MG63 (cell line): ENCODE results near the gene ATF4. TPM values are rescaled to one million over a fixed set of nuclear protein-coding genes. Genes with fewer than 3 reads are reported as not detected.

Experiments
- DNase-seq: peaks from one replicate; pipeline ENCODE4 v3.0.0-alpha.2; 2020
- H3K27me3 ChIP-seq: fragments of 250-450 bp; sonication (Bioruptor Pico); 2 replicates; pipeline ENCODE4 v1.5.1; 2020; ENCODE audit warnings: mild to moderate bottlenecking, moderate library complexity
- H3K36me3 ChIP-seq: fragments of 250-450 bp; sonication (Bioruptor Pico); 2 replicates; pipeline ENCODE4 v1.5.1; 2020; ENCODE audit warnings: mild to moderate bottlenecking, moderate library complexity
- H3K4me3 ChIP-seq: fragments of 250-450 bp; sonication (Bioruptor Pico); 2 replicates; pipeline ENCODE4 v1.5.1; 2020; ENCODE audit warnings: mild to moderate bottlenecking, moderate library complexity
- H3K9me3 ChIP-seq: fragments of 250-450 bp; sonication (Bioruptor Pico); 2 replicates; pipeline ENCODE4 v1.5.1; 2020; ENCODE audit warnings: mild to moderate bottlenecking, moderate library complexity
- total RNA-seq: library from RNA; depleted of rRNA; stranded (reverse); fragments of >200 nt; shearing (Covaris generic); gene quantifications from 2 replicates; pipeline ENCODE4 v1.2.3, GENCODE V29; 2014; ENCODE audit warnings: low replicate concordance; rRNA removed

ATF4 gene, protein sequence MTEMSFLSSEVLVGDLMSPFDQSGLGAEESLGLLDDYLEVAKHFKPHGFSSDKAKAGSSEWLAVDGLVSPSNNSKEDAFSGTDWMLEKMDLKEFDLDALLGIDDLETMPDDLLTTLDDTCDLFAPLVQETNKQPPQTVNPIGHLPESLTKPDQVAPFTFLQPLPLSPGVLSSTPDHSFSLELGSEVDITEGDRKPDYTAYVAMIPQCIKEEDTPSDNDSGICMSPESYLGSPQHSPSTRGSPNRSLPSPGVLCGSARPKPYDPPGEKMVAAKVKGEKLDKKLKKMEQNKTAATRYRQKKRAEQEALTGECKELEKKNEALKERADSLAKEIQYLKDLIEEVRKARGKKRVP
- 345 and 436 TPM in 2 replicates for total RNA-seq

DNA sequence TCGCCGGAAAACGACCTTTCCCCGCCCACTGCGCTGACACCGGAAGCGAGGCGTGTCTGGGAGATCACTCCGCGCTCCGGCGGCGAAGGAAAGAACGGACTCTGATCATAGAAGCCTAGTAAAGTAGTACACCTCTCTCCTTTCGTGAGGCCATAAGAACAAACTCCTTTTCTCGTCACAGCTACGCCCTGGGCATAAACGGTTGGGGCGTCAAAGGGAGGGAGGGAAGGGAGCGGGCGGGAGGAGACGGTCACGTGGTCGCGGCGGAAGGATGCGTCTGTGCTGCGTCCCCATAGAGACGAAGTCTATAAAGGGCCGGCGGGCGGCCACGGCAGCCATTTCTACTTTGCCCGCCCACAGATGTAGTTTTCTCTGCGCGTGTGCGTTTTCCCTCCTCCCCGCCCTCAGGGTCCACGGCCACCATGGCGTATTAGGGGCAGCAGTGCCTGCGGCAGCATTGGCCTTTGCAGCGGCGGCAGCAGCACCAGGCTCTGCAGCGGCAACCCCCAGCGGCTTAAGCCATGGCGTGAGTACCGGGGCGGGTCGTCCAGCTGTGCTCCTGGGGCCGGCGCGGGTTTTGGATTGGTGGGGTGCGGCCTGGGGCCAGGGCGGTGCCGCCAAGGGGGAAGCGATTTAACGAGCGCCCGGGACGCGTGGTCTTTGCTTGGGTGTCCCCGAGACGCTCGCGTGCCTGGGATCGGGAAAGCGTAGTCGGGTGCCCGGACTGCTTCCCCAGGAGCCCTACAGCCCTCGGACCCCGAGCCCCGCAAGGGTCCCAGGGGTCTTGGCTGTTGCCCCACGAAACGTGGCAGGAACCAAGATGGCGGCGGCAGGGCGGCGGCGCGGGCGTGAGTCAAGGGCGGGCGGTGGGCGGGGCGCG lies at the start of gene ATF4:
Gene ATF4, plus strand, starts transcription at position 337 of the 880 bp plus-strand sequence. CDS start 884 bp downstream, outside the sequence.
- Histone ChIP-seq H3K9me3 (no peaks in the 10 kb centered on the region), H3K4me3 (peak within 1 kb of the TSS; percentile 99), H3K27me3 (no peaks in the 10 kb centered on the region), H3K36me3 (peaks cover 54% of the 10 kb centered on the region)
- DNase-seq: peak; percentile 81

DNA sequence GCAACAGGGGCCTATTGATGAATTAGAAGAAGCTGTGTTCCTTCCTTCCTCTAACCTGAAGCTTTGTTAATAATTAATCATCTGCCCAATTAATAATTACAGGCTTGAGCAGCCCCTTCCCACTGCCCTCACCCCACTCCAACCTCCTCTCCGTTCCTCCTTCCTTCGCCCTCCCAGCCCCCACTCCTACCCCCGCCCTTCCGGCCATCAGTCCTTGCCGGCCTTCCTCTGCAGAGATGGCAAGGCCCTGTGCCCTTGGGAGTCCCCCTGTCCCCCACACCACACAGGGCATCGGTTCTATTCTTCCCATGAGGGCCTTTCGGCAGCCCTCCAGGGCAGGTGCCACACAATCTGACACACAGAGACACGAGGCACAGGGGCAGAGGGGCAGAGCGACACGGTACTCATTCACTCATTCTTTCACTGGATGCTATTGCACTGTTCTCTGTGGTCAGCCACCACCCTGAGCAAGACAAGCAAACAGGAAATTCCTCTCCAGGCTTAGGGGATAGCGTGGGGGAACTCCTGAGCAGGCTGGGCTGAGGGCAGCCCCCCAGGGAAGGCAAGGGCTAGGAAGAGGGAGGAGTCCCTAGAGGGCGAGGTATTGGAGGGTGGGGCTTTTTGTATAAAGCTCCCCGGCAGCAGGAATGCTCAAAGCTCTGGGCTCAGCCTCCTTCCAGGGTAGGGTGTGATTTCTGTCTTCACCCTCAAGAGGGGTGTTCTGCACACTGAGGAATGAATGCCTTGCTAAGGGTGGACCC lies 48.8 kb upstream of the ATF4 start:
- Histone ChIP-seq H3K9me3 (no peaks in the 10 kb centered on the region), H3K27me3 (no peaks in the 10 kb centered on the region), H3K36me3 (no peaks in the 10 kb centered on the region), H3K4me3 (no peak overlapping the region)
- DNase-seq: no peak

DNA sequence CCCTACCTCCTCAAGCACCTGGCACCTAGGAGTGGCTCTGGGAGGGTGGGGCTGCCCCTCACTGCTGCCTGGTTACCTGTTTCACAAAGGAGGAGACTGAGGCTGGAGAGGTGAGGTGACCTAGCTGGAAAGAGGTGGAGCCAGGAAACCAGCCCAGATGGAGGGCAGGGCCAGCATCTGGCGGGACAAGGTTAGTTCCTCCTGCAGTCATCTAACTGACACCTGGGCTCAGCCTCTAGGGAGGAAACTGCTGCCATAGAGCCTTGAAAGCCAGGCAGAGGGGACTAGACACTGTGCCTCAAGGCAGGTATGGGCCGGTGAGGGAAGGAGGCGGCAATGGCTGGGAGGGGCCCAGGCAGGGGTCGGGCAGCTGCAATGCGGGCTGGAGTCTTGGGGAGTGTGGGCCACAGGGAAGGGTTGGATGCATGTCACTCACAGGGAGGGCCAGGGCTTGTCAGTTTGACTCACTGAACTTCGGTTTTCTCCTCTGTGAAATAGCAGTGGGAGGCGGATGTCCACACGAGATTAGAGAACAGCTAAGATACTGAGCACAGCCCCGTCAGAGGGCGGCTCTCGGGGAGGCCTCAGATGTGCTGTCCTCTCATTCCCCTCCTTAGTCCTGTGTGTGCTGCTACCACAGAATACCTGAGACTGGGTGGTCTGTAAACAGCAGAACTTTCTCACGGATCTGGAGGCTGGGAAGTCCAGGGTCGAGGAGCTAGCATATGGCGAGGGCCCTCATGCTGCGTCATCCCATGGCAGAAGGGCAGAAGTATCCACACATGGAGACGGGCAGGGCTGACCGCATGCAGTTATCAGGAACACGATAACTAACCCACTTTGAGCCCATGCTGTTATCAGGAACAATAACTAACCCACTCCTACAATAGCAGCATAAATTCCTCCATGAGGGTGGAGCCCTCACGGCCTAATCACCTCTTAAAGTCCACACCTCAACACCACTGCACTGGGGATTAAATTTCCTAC lies 47.5 kb upstream of the ATF4 start:
- Histone ChIP-seq H3K4me3 (no peak overlapping the region), H3K9me3 (no peaks in the 10 kb centered on the region), H3K36me3 (no peaks in the 10 kb centered on the region), H3K27me3 (no peaks in the 10 kb centered on the region)
- no peak for DNase-seq

DNA sequence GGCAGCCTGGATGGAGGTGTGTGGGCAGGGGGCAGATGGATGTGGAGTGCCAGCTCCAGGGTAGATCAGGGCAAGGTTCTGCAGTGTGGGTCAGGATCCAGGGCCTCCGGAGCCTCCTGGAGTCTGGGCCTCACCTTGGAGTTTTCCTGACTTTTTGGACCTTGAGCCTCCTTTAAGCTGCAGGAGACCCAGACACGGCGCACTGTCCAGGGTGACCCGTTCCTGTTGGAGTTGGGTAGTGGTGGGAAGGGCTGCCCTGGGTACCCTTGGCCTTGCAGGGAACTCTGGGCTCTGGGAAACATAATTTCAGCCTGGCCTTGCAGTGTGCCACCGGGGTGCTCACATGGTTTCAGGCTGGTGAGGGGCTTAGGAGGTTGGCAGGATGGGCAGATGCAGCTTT lies 46.5 kb upstream of the ATF4 start:
- H3K4me3 ChIP-seq: no peak overlapping the region
- DNase-seq: no peak
- H3K36me3 ChIP-seq: no peaks in the 10 kb centered on the region
- H3K9me3 ChIP-seq: no peaks in the 10 kb centered on the region
- H3K27me3 ChIP-seq: no peaks in the 10 kb centered on the region

DNA sequence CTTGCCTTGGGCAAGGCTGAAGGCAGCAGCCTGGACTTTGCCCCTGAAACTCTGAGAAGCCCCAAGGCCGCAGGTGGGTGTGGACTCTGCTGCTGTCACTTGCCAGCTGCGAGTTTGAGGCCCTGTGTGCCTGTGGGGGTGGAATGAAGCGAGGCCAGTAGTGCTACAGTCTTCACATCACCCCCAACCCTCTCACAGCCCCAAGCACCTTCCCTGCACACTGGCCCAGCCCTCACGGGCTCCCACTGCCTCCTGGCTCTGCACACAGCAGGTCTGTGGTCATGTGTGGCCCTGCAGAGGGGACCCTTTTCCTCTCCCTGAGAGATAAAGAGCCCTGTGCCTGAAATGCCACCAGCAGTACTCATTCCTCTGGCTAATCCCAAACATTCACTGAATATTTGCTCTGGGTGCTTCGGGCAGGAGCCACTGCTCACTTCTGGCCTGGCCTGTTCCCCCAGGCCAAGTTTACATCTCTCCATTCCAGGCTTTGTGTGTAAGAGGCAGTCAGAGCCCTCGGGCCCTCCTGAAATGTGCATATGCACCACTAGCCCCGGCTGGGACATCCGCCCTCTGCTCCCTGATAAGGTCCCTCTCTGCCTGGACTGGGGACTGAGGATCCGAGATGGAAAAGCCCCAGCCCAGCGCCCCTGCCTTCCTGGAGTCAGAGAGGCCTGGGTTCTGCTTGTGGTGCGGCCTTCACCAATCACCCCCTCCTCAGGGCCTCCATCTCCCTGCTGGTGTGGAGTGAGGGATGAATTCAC lies 45.8 kb upstream of the ATF4 start:
- no peak for DNase-seq
- Histone ChIP-seq H3K27me3 (no peaks in the 10 kb centered on the region), H3K9me3 (no peaks in the 10 kb centered on the region), H3K36me3 (no peaks in the 10 kb centered on the region), H3K4me3 (no peak overlapping the region)

DNA sequence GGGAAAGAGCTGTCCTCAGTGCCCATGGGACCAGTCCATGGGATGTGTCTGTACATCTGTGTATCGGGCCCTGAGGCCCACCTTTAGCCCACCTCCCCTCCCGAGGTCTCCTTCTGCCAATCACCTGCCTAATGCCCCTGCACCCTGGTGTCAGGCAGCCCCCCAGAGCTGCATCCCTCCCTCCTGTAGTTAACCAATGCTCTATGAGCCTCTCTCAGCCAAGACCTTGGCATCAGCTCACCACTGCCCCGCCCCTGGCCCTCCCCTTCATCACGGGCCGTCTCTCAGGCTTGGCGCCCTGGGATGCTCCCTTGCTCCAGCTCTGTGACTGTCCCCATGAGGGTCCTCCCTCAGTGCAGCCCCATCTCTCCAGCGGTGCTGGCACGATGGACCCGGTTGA lies 45.0 kb upstream of the ATF4 start:
- no peak for DNase-seq
- Histone ChIP-seq H3K4me3 (no peak overlapping the region), H3K9me3 (no peaks in the 10 kb centered on the region), H3K36me3 (no peaks in the 10 kb centered on the region), H3K27me3 (no peaks in the 10 kb centered on the region)

DNA sequence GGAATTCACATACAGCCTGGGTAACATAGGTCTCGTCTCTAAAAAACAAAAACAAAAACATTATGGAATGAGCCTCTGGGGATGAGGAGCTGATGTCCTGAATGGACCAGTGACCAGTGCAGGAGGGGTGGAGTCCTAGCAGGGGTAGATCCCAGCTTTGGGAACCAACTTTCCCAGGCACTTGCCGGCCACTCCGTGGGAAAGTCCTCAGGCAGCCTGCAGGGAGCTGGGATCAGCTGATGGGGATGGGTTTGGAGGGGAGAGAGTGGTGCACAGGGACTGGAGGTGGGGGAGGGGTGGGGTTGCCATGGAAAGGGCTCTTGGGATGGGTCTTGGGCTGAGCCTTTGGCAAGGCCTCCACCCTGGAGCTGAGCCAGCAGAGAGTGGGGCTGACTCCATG lies 44.5 kb upstream of the ATF4 start:
- Histone ChIP-seq H3K9me3 (no peaks in the 10 kb centered on the region), H3K27me3 (no peaks in the 10 kb centered on the region), H3K36me3 (no peaks in the 10 kb centered on the region), H3K4me3 (no peak overlapping the region)
- no peak for DNase-seq

DNA sequence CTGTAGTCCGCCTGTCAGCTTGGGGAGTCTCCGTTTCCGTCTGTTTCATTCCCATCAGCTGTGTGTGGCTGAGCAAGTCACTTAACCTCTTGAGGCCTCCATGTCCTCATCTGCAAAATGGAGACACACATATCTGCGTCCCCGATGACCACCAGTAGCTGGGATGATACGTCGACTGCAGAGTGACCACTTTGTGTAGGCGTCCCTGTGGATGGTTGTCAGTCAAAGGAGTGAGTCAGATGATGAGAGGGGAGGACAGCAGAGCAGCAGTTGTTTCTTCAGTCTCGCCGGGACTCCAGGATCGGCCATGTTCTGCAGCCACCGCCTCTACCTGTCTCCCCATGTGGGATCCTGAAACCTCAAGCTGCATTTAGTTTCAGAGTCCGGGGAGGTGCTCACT lies 43.7 kb upstream of the ATF4 start:
- Histone ChIP-seq H3K9me3 (no peaks in the 10 kb centered on the region), H3K36me3 (no peaks in the 10 kb centered on the region), H3K4me3 (no peak overlapping the region), H3K27me3 (no peaks in the 10 kb centered on the region)
- DNase-seq: no peak

DNA sequence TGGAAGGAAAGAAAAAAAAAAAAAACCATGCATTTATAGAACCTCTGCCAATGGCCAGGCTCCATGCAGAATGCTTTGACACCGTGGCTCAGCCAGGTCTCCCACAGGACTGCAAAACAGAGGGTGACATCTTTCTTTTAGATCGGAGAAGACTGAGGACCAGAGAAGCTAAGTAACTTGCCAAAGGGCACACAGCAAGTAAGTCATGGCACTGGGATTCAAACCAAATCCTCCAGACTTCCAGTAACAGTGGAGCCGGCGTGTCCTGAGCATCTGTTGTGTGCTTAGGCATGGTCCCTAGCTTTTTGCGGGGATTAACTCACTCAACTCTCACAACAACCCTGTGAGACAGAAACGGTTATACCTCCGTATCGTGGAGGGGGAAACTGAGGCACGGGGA lies 42.8 kb upstream of the ATF4 start:
- Histone ChIP-seq H3K27me3 (no peaks in the 10 kb centered on the region), H3K9me3 (no peaks in the 10 kb centered on the region), H3K36me3 (no peaks in the 10 kb centered on the region), H3K4me3 (no peak overlapping the region)
- DNase-seq: no peak

DNA sequence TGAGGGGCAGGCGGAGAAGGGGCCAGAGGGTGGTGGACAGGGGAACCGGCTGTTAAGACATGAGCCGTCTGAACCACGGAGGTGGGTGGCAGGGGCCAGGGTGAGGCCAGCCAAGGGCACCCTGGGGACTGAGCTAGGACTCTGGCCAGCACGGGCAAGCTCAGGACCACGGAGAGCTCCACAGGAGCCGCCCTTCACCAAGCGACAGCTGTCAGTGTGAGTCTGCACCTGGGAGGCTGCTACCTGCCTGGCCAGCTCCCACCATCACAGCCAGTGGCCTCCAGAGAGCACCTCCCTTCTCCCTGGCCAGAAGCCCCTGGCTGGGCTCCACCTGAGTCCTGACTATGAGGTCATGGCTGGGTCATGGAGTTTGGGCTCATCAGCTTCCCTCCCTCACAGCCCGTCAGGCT lies 41.9 kb upstream of the ATF4 start:
- H3K9me3 ChIP-seq: no peaks in the 10 kb centered on the region
- H3K27me3 ChIP-seq: no peaks in the 10 kb centered on the region
- no peaks in the 10 kb centered on the region for H3K36me3 ChIP-seq
- no peak overlapping the region for H3K4me3 ChIP-seq
- no peak for DNase-seq

DNA sequence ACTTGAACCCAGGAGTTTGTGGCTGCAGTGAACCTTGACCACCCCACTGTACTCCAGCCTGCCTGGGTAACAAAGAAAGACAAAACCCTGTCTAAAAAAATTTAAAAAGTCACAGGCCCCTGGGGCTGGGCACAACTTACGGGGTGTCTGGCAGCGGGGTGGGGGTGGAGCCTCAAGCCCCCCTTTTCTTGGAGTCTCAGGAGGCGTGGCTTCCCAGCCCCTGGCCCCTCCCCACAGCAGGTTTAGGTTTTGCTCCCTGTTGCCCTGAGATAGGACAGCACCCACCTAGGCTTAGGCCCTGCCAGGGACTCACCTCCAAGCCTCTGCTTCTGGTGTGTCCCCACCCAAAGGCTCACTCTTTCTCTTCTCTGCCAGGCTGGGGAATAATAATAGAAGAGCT lies 41.1 kb upstream of the ATF4 start:
- no peaks in the 10 kb centered on the region for H3K27me3 ChIP-seq
- no peaks in the 10 kb centered on the region for H3K36me3 ChIP-seq
- no peak for DNase-seq
- no peak overlapping the region for H3K4me3 ChIP-seq
- H3K9me3 ChIP-seq: no peaks in the 10 kb centered on the region

DNA sequence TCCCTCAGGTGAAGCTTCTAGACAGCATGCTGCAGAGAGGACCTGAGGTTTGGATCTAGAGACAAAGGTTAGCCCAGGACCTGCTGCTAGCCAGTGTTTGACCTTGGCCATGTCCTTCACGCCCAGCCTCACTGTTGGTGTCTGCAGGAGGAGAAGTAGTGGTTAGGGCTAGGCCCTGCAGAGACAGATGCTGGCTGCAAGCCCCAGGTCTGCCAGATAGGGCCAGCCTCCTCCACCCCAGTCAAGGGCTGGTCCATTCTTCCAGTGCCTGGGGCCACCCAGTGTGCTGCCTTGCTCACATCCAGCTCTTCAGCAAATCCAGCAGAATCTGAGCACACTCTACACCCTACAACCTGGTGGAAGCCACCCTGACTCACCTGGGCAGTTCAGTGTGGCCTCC lies 39.8 kb upstream of the ATF4 start:
- Histone ChIP-seq H3K4me3 (no peak overlapping the region), H3K27me3 (no peaks in the 10 kb centered on the region), H3K9me3 (no peaks in the 10 kb centered on the region), H3K36me3 (no peaks in the 10 kb centered on the region)
- no peak for DNase-seq

DNA sequence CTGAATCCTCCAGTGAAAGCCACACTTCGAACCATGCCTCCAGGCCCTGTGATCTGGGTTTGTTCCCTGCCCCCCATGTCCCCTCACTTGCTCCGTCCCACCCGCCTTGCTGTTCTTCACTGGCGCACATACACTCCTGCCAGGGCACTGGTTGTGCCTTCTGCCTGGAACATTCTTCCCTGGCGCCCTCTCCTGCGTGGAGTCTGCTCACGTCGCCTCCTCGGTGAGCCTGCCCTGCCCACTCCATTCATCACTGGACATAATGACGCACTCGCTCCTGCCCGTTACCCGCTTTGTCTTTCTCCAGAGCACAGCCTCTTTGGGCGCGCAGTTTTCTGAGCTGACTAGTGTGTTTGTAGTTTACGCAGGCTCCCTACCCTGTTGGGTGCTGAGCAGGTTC lies 39.3 kb upstream of the ATF4 start:
- no peak for DNase-seq
- no peak overlapping the region for H3K4me3 ChIP-seq
- H3K9me3 ChIP-seq: no peaks in the 10 kb centered on the region
- no peaks in the 10 kb centered on the region for H3K36me3 ChIP-seq
- H3K27me3 ChIP-seq: no peaks in the 10 kb centered on the region

DNA sequence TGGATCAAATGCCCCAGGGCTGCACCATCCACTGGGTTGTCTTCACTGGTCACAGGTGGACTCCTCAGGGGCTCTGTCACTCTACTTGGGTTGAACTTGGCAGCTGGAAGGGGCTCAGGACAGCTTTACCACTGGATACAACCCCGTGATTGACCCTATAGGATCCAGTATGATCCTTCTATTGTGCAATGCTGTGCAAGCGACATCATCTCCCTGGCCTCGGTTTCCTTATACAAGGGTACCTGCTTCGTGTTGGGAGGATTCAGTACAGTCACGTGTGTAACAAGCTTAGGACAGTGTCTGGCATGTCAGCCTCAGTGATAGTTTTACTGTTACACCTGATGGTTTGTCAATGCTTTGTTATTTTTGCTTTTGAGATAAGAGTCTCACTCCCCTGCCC lies 38.8 kb upstream of the ATF4 start:
- Histone ChIP-seq H3K36me3 (no peaks in the 10 kb centered on the region), H3K9me3 (no peaks in the 10 kb centered on the region), H3K4me3 (no peak overlapping the region), H3K27me3 (no peaks in the 10 kb centered on the region)
- DNase-seq: no peak

DNA sequence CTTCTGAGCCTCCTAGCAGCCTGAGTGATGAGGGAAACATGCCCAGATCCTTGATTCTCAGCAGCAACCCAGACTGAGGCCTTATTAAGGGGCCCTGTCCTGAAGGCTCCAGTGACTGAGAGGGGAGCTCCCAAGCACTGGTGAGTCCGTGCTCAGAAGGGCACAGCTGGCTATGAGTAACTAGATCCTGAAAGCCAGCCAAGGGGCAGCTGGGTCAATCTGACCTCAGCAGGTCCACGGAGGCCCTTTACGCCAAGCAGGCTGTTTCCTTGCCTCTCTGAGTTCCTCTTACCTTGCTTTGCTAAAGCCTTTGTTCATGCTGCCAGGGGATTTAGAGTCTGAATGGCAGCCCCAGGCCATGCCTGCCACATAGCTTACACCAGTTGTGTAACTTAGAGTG lies 37.6 kb upstream of the ATF4 start:
- Histone ChIP-seq H3K9me3 (no peaks in the 10 kb centered on the region), H3K4me3 (no peak overlapping the region), H3K27me3 (no peaks in the 10 kb centered on the region), H3K36me3 (no peaks in the 10 kb centered on the region)
- DNase-seq: peak; percentile 34
